ENCODE measurements around the gene PRPF31.

DNA sequence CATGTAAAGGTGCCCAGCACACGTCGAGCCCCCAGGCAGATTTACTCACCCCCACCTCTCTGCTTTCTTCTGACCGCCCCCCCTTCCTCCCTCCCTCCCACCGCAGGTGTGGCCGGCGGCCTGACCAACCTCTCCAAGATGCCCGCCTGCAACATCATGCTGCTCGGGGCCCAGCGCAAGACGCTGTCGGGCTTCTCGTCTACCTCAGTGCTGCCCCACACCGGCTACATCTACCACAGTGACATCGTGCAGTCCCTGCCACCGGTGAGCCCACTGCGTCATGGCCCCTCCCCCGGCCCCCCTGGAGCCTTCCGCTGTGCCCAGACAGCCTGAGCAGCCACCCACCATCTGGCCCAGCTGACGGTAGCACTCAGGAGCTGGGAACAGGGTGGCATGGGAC is 8.8 kb downstream of the PRPF31 start:
- TF ChIP-seq, protein P1, sequence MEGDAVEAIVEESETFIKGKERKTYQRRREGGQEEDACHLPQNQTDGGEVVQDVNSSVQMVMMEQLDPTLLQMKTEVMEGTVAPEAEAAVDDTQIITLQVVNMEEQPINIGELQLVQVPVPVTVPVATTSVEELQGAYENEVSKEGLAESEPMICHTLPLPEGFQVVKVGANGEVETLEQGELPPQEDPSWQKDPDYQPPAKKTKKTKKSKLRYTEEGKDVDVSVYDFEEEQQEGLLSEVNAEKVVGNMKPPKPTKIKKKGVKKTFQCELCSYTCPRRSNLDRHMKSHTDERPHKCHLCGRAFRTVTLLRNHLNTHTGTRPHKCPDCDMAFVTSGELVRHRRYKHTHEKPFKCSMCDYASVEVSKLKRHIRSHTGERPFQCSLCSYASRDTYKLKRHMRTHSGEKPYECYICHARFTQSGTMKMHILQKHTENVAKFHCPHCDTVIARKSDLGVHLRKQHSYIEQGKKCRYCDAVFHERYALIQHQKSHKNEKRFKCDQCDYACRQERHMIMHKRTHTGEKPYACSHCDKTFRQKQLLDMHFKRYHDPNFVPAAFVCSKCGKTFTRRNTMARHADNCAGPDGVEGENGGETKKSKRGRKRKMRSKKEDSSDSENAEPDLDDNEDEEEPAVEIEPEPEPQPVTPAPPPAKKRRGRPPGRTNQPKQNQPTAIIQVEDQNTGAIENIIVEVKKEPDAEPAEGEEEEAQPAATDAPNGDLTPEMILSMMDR (IDR thresholded peaks at IDR 0.05), result no peak
- TF ChIP-seq POLR2A (IDR thresholded peaks at IDR 0.05), result no peak
- TF ChIP-seq EP300 (IDR thresholded peaks at IDR 0.05), result no peak
